ENCODE measurements around the gene FURIN.

DNA sequence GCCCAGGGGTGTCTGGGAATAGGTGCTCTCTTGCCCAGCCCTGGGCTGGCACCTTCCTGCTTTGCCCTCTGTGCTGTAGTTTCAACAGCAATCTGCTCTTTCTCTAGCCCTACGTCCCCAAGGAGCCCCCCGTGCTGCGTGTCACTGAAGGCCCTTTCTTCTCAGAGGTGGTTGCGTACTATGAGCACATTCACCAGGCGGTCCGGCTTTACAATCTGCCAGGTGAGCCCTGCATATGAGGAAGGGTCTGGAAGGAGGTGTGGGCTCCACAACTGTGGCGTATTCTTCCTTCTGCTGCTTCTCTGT is 44.3 kb downstream of the FURIN start:
- TF ChIP-seq, protein P1, sequence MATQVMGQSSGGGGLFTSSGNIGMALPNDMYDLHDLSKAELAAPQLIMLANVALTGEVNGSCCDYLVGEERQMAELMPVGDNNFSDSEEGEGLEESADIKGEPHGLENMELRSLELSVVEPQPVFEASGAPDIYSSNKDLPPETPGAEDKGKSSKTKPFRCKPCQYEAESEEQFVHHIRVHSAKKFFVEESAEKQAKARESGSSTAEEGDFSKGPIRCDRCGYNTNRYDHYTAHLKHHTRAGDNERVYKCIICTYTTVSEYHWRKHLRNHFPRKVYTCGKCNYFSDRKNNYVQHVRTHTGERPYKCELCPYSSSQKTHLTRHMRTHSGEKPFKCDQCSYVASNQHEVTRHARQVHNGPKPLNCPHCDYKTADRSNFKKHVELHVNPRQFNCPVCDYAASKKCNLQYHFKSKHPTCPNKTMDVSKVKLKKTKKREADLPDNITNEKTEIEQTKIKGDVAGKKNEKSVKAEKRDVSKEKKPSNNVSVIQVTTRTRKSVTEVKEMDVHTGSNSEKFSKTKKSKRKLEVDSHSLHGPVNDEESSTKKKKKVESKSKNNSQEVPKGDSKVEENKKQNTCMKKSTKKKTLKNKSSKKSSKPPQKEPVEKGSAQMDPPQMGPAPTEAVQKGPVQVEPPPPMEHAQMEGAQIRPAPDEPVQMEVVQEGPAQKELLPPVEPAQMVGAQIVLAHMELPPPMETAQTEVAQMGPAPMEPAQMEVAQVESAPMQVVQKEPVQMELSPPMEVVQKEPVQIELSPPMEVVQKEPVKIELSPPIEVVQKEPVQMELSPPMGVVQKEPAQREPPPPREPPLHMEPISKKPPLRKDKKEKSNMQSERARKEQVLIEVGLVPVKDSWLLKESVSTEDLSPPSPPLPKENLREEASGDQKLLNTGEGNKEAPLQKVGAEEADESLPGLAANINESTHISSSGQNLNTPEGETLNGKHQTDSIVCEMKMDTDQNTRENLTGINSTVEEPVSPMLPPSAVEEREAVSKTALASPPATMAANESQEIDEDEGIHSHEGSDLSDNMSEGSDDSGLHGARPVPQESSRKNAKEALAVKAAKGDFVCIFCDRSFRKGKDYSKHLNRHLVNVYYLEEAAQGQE (IDR thresholded peaks at IDR 0.05; ENCODE audit: borderline replicate concordance): no peak
- TF ChIP-seq, protein P1 (CRISPR knock-in tag; IDR thresholded peaks at IDR 0.05; ENCODE audit: low read depth): no peak
- TF ChIP-seq CBFA2T3 (IDR thresholded peaks at IDR 0.05): no peak
- TF ChIP-seq TAF7 (tag; IDR thresholded peaks at IDR 0.05): no peak
- no peak for TF ChIP-seq SP1 (CRISPR knock-in tag; IDR thresholded peaks at IDR 0.05)
- TF ChIP-seq, protein P2, sequence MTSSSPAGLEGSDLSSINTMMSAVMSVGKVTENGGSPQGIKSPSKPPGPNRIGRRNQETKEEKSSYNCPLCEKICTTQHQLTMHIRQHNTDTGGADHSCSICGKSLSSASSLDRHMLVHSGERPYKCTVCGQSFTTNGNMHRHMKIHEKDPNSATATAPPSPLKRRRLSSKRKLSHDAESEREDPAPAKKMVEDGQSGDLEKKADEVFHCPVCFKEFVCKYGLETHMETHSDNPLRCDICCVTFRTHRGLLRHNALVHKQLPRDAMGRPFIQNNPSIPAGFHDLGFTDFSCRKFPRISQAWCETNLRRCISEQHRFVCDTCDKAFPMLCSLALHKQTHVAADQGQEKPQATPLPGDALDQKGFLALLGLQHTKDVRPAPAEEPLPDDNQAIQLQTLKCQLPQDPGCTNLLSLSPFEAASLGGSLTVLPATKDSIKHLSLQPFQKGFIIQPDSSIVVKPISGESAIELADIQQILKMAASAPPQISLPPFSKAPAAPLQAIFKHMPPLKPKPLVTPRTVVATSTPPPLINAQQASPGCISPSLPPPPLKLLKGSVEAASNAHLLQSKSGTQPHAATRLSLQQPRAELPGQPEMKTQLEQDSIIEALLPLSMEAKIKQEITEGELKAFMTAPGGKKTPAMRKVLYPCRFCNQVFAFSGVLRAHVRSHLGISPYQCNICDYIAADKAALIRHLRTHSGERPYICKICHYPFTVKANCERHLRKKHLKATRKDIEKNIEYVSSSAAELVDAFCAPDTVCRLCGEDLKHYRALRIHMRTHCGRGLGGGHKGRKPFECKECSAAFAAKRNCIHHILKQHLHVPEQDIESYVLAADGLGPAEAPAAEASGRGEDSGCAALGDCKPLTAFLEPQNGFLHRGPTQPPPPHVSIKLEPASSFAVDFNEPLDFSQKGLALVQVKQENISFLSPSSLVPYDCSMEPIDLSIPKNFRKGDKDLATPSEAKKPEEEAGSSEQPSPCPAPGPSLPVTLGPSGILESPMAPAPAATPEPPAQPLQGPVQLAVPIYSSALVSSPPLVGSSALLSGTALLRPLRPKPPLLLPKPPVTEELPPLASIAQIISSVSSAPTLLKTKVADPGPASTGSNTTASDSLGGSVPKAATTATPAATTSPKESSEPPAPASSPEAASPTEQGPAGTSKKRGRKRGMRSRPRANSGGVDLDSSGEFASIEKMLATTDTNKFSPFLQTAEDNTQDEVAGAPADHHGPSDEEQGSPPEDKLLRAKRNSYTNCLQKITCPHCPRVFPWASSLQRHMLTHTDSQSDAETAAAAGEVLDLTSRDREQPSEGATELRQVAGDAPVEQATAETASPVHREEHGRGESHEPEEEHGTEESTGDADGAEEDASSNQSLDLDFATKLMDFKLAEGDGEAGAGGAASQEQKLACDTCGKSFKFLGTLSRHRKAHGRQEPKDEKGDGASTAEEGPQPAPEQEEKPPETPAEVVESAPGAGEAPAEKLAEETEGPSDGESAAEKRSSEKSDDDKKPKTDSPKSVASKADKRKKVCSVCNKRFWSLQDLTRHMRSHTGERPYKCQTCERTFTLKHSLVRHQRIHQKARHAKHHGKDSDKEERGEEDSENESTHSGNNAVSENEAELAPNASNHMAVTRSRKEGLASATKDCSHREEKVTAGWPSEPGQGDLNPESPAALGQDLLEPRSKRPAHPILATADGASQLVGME (CRISPR knock-in tag; IDR thresholded peaks at IDR 0.05): no peak
- TF ChIP-seq YY1 (IDR thresholded peaks at IDR 0.05; ENCODE audit: borderline replicate concordance in 1 of 3, control insufficient read depth in 1 of 3, extremely low read depth in 1 of 3, insufficient read depth in 3 of 3, insufficient read length in 1 of 3, insufficient replicate concordance in 2 of 3, low read depth in 1 of 3, low read length in 2 of 3): no peak

All from K562 (cell line).